VCaP (cell line): Measurements from ENCODE around the gene UPK3A.

Experiments
- H3K27ac ChIP-seq: fragments of 450-650 bp; 2 replicates; pipeline ENCODE4 v1.5.1; 2017
- CTCF ChIP-seq: fragments of 450-650 bp; conservative IDR thresholded peaks from 2 replicates; pipeline ENCODE4 v1.5.1; 2017; ENCODE audit warnings: mild to moderate bottlenecking, moderate library complexity

UPK3A gene

GRCh38 chr22:45314786-45315185 is 30.0 kb downstream of the UPK3A start:
- TF ChIP-seq CTCF = no peak
- H3K27ac ChIP-seq = peak overlapping the region; percentile 75

- TF ChIP-seq CTCF = no peak
- peak overlapping the region; percentile 75 for H3K27ac ChIP-seq
Observed at GRCh38 chr22:45316796-45317526, 32.2 kb downstream of the UPK3A start.

- TF ChIP-seq CTCF = peak; percentile 63
- H3K27ac ChIP-seq = peak overlapping the region; percentile 75
Observed at GRCh38 chr22:45317551-45318167, 32.9 kb downstream of the UPK3A start.

GRCh38 chr22:45318168-45318557 is 33.4 kb downstream of the UPK3A start:
- TF ChIP-seq CTCF = no peak
- peak overlapping the region; percentile 75 for H3K27ac ChIP-seq

- peak overlapping the region; percentile 75 for H3K27ac ChIP-seq
- TF ChIP-seq CTCF = no peak
Observed at GRCh38 chr22:45318558-45319323, 34.0 kb downstream of the UPK3A start.

- no peak for TF ChIP-seq CTCF
- peak overlapping the region; percentile 75 for H3K27ac ChIP-seq
Observed at GRCh38 chr22:45319324-45319685, 34.6 kb downstream of the UPK3A start.

GRCh38 chr22:45320357-45320976 is 35.7 kb downstream of the UPK3A start:
- no peak for TF ChIP-seq CTCF
- H3K27ac ChIP-seq = peak overlapping the region; percentile 75
